GM21381 (cell line): Measurements from ENCODE around the gene PHACTR3.

Experiments
- ATAC-seq: cut with Tn5 transposase; IDR thresholded peaks from one replicate; pipeline ENCODE4 v1.9.1; 2021; ENCODE audit warnings: mild to moderate bottlenecking, moderate library complexity; ENCODE audit not compliant: unreplicated experiment

Gene PHACTR3

GRCh38 chr20:59786801-59787537 lies 182.6 kb downstream of the PHACTR3 start:
- no peak for ATAC-seq

- no peak for ATAC-seq
Observed at GRCh38 chr20:59787538-59787890, 183.2 kb downstream of the PHACTR3 start.

GRCh38 chr20:59788196-59788735 lies 183.9 kb downstream of the PHACTR3 start:
- no peak for ATAC-seq

GRCh38 chr20:59788811-59789397 lies 184.6 kb downstream of the PHACTR3 start:
- ATAC-seq = no peak

GRCh38 chr20:59789686-59790085 lies 185.3 kb downstream of the PHACTR3 start:
- ATAC-seq = no peak

- ATAC-seq = no peak
Observed at GRCh38 chr20:59790346-59790745, 186.0 kb downstream of the PHACTR3 start.

- ATAC-seq = no peak
Observed at GRCh38 chr20:59792300-59792699, 188.0 kb downstream of the PHACTR3 start.

GRCh38 chr20:59794555-59794954 lies 190.2 kb downstream of the PHACTR3 start:
- ATAC-seq = no peak

GRCh38 chr20:59800309-59800708 lies 196.0 kb downstream of the PHACTR3 start:
- ATAC-seq = no peak

GRCh38 chr20:59802018-59802417 lies 197.7 kb downstream of the PHACTR3 start:
- no peak for ATAC-seq

GRCh38 chr20:59802471-59803221 lies 198.3 kb downstream of the PHACTR3 start:
- no peak for ATAC-seq

- no peak for ATAC-seq
Observed at GRCh38 chr20:59804347-59804746, 200.0 kb downstream of the PHACTR3 start.

- ATAC-seq = no peak
Observed at GRCh38 chr20:59804871-59805665, 200.7 kb downstream of the PHACTR3 start.

- ATAC-seq = no peak
Observed at GRCh38 chr20:59805786-59806577, 201.6 kb downstream of the PHACTR3 start.

- ATAC-seq = no peak
Observed at GRCh38 chr20:59806578-59806975, 202.2 kb downstream of the PHACTR3 start.

GRCh38 chr20:59807909-59808728 lies 203.8 kb downstream of the PHACTR3 start:
- ATAC-seq = no peak

- ATAC-seq = no peak
Observed at GRCh38 chr20:59808729-59809381, 204.5 kb downstream of the PHACTR3 start.

GRCh38 chr20:59809630-59810448 lies 205.5 kb downstream of the PHACTR3 start:
- ATAC-seq = no peak
